Right cardiac atrium (tissue), 5 donors: ENCODE results near the gene ST3GAL3. TPM values are rescaled to one million over a fixed set of nuclear protein-coding genes. Genes with fewer than 3 reads are reported as not detected.

Source experiments
- ATAC-seq, 2 donors: fragments of 200-7000 bp; cut with Tn5 transposase; one replicate each; pipeline versions ENCODE4 v1.8.0 to v1.9.1; 2020; ENCODE audit warnings: moderate library complexity in 2 of 2, mild to moderate bottlenecking in 1 of 2
- DNase-seq, 3 donors: peaks; one replicate each; pipeline ENCODE4 v3.0.0-alpha.2; 2020
- H3K27ac ChIP-seq: one replicate; pipeline ENCODE4 v1.5.1; 2013; ENCODE audit warnings: mild to moderate bottlenecking, low read length, control low read depth, moderate library complexity
- H3K27me3 ChIP-seq: one replicate; pipeline ENCODE4 v1.6.1; 2013; ENCODE audit not compliant: control insufficient read depth, insufficient read depth
- H3K4me1 ChIP-seq: one replicate; pipeline ENCODE4 v1.6.1; 2013; ENCODE audit warnings: low read length; ENCODE audit not compliant: control insufficient read depth, insufficient read depth
- H3K4me3 ChIP-seq: one replicate; pipeline ENCODE4 v1.5.1; 2013; ENCODE audit warnings: low read length, control low read depth
- H3K9me3 ChIP-seq: one replicate; pipeline ENCODE4 v1.6.1; 2013; ENCODE audit warnings: low read length; ENCODE audit not compliant: control insufficient read depth
- WGBS: extraction: QIAGEN DNeasy Blood & Tissue Kit; methylation state at CpG from one replicate; pipeline ENCODE4 v1.1.7; 2013; 5-methylcytosine and 5-hydroxymethylcytosine counted together
- intact Hi-C, 4 donors: fragments of 100-400 bp; cut with DNase I; formaldehyde crosslinking; loops; one replicate each; pipeline versions ENCODE4 v1.11.0 to v1.14.0; 2022 to 2023
- polyA plus RNA-seq: library from polyadenylated mRNA; stranded (reverse); fragments of 200-250 nt; gene quantifications from one replicate; pipeline ENCODE4 v1.2.3, GENCODE V29; 2013
- total RNA-seq, 4 donors: library from RNA; stranded (reverse); fragmentation: NEBNext Ultra II Directional; extraction: Animal tissue kit (Norgen Biotek cat#: 25700); gene quantifications; one replicate each; pipeline ENCODE4 v1.2.1, GENCODE V29; 2021
- donor health status: healthy with polysubstance abuse.
- donor health status: DM: no; HTN: yes; CAD: no.
- donor health status: DM: no; HTN: no; CAD: no.
- donor health status: DM: no; HTN: yes; CAD: no; lungs with severe emphysema.
- donor health status: DM: yes; HTN: yes; CAD: no.

ST3GAL3 gene
- total and polyA plus RNA-seq, 5 donors: 19.6 to 26.3 (median 21.9) TPM

- intact Hi-C loops: no loop called here
- no peak for ATAC-seq
- WGBS: 96% methylated on average over 2 of the region's 2 CpGs
- DNase-seq: no peak
- Histone ChIP-seq H3K27me3 (no peaks in the 10 kb centered on the region), H3K27ac (no peak overlapping the region), H3K9me3 (no peaks in the 10 kb centered on the region), H3K4me3 (no peak overlapping the region), H3K4me1 (no peaks in the 10 kb centered on the region)
Observed at GRCh38 chr1:43722810-43723209, 15.5 kb downstream of the ST3GAL3 start.

GRCh38 chr1:43729816-43730463, 22.6 kb downstream of the ST3GAL3 start:
- Histone ChIP-seq H3K27me3 (no peaks in the 10 kb centered on the region), H3K4me3 (no peak overlapping the region), H3K4me1 (no peaks in the 10 kb centered on the region), H3K27ac (no peak overlapping the region), H3K9me3 (no peaks in the 10 kb centered on the region)
- intact Hi-C loops: no loop called here
- 84% methylated on average over 4 of the region's 4 CpGs for WGBS
- ATAC-seq: no peak
- DNase-seq: no peak

- Histone ChIP-seq H3K27me3 (no peaks in the 10 kb centered on the region), H3K27ac (no peak overlapping the region), H3K4me1 (no peaks in the 10 kb centered on the region), H3K4me3 (no peak overlapping the region), H3K9me3 (no peaks in the 10 kb centered on the region)
- DNase-seq (no peak), ATAC-seq (no peak)
- WGBS: 76% methylated on average over 7 of the region's 7 CpGs
- intact Hi-C loops: no loop called here
Observed at GRCh38 chr1:43731867-43732531, 24.7 kb downstream of the ST3GAL3 start.

GRCh38 chr1:43736819-43737218, 29.5 kb downstream of the ST3GAL3 start:
- intact Hi-C loops: no loop called here
- DNase-seq (no peak), ATAC-seq (no peak)
- WGBS: 92% methylated on average over 2 of the region's 2 CpGs
- Histone ChIP-seq H3K4me3 (no peak overlapping the region), H3K4me1 (peaks cover 2% of the 10 kb centered on the region), H3K27ac (no peak overlapping the region), H3K27me3 (no peaks in the 10 kb centered on the region), H3K9me3 (no peaks in the 10 kb centered on the region)

- intact Hi-C loops: no loop called here
- ATAC-seq (no peak), DNase-seq (no peak)
- Histone ChIP-seq H3K27me3 (no peaks in the 10 kb centered on the region), H3K27ac (no peak overlapping the region), H3K9me3 (no peaks in the 10 kb centered on the region), H3K4me1 (peaks cover 2% of the 10 kb centered on the region), H3K4me3 (no peak overlapping the region)
- WGBS: 85% methylated on average over 4 of the region's 4 CpGs
Observed at GRCh38 chr1:43742026-43742425, 34.7 kb downstream of the ST3GAL3 start.

GRCh38 chr1:43743206-43743605, 35.9 kb downstream of the ST3GAL3 start:
- H3K9me3 ChIP-seq: no peaks in the 10 kb centered on the region
- ATAC-seq: peak; percentile 65 to 84
- no peak overlapping the region for H3K27ac ChIP-seq
- no peak for DNase-seq
- intact Hi-C loops: no loop called here
- H3K4me1 ChIP-seq: peaks cover 2% of the 10 kb centered on the region
- whole genome bisulfite sequencing: 53% methylated on average over 1 of the region's 1 CpG
- H3K4me3 ChIP-seq: no peak overlapping the region
- no peaks in the 10 kb centered on the region for H3K27me3 ChIP-seq

GRCh38 chr1:43747736-43748135, 40.4 kb downstream of the ST3GAL3 start:
- H3K27ac ChIP-seq: no peak overlapping the region
- no peak for ATAC-seq
- no peak overlapping the region for H3K4me3 ChIP-seq
- H3K4me1 ChIP-seq: no peaks in the 10 kb centered on the region
- 97% methylated on average over 4 of the region's 4 CpGs for WGBS
- no peaks in the 10 kb centered on the region for H3K27me3 ChIP-seq
- no peaks in the 10 kb centered on the region for H3K9me3 ChIP-seq
- DNase-seq: no peak
- intact Hi-C loops: no loop called here

- Histone ChIP-seq H3K27ac (no peak overlapping the region), H3K4me3 (no peak overlapping the region), H3K9me3 (no peaks in the 10 kb centered on the region), H3K27me3 (no peaks in the 10 kb centered on the region), H3K4me1 (no peaks in the 10 kb centered on the region)
- intact Hi-C loops: no loop called here
- no peak for DNase-seq
- WGBS: 91% methylated on average over 1 of the region's 1 CpG
- ATAC-seq: no peak
Observed at GRCh38 chr1:43750083-43750482, 42.7 kb downstream of the ST3GAL3 start.

- intact Hi-C loops: no loop called here
- no peak overlapping the region for H3K27ac ChIP-seq
Observed at GRCh38 chr1:43753422-43753821, 46.1 kb downstream of the ST3GAL3 start.

GRCh38 chr1:43754892-43755291, 47.6 kb downstream of the ST3GAL3 start:
- ATAC-seq (no peak), DNase-seq (no peak)
- Histone ChIP-seq H3K27me3 (no peaks in the 10 kb centered on the region), H3K4me1 (no peaks in the 10 kb centered on the region), H3K9me3 (no peaks in the 10 kb centered on the region), H3K4me3 (no peak overlapping the region), H3K27ac (no peak overlapping the region)
- intact Hi-C loops: no loop called here

More at GRCh38 chr1:43753422-43753821, 46.1 kb downstream of the ST3GAL3 start:
- 87% methylated on average over 1 of the region's 1 CpG for WGBS
- no peaks in the 10 kb centered on the region for H3K4me1 ChIP-seq
- ATAC-seq (no peak), DNase-seq (no peak)
- no peak overlapping the region for H3K4me3 ChIP-seq
- H3K9me3 ChIP-seq: no peaks in the 10 kb centered on the region
- no peaks in the 10 kb centered on the region for H3K27me3 ChIP-seq

- Histone ChIP-seq H3K27me3 (no peaks in the 10 kb centered on the region), H3K27ac (no peak overlapping the region), H3K9me3 (no peaks in the 10 kb centered on the region), H3K4me1 (no peaks in the 10 kb centered on the region), H3K4me3 (no peak overlapping the region)
- 93% methylated on average over 2 of the region's 2 CpGs for WGBS
- no peak for DNase-seq
- ATAC-seq: no peak
- intact Hi-C loops: no loop called here
Observed at GRCh38 chr1:43757343-43758053, 50.2 kb downstream of the ST3GAL3 start.
